ENCODE results near the gene BRS3.
A peak's percentile ranks its signal among the peaks of the same experiment; 100 is the strongest.

The BRS3 gene

GRCh38 chrX:136496186-136496763 is 8.5 kb downstream of the BRS3 start:
- DNase-seq, result no peak

- DNase-seq, result peak; percentile 90
These were observed 9.2 kb downstream of the BRS3 start for GRCh38 chrX:136496764-136497555.

DNA sequence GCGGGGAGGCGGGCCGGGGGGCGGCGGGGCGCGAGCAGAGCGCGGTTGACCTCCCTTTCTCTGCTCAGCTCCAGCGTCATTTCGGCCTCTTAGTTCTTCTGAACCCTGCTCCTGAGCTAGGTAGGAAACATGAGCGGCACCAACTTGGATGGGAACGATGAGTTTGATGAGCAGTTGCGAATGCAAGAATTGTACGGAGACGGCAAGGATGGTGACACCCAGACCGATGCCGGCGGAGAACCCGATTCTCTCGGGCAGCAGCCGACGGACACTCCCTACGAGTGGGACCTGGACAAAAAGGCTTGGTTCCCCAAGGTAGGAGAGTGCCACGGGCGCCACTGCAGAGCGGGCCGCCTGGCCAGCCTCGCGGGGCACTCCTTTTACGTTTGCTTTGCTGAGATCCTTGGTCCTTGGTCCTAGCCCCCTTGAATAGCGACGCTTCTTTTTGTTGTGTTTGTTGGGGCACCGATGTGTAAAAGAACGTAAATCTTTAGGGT is 9.9 kb downstream of the BRS3 start, which contains the start of gene HTATSF1:
TSS of gene HTATSF1 (plus strand) at position 37 of the 497 bp plus-strand sequence. CDS start at position 130, 93 bp downstream.
- DNase-seq, result no peak

DNA sequence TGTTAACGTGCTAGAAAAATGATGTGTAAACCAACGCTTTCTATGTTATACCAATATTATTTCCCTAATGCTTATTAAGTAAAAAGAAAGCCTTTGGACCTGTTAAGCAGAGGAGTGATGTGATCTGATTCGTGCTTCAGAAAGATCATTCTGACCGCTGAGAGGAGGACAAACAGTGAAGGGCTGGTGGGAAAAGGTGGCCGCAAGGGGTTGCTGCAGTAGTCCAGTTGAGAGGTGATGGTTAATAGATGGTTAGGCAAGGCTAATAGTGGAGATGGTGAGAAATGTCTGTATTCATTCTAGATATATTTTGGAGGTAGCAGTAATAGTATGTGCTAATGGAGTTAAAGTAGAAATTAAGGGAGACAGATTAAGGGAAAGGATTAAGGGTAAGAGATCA is 31.3 kb downstream of the BRS3 start:
- no peak for DNase-seq

- no peak for DNase-seq
These were observed 36.0 kb downstream of the BRS3 start for GRCh38 chrX:136523770-136524169.

DNA sequence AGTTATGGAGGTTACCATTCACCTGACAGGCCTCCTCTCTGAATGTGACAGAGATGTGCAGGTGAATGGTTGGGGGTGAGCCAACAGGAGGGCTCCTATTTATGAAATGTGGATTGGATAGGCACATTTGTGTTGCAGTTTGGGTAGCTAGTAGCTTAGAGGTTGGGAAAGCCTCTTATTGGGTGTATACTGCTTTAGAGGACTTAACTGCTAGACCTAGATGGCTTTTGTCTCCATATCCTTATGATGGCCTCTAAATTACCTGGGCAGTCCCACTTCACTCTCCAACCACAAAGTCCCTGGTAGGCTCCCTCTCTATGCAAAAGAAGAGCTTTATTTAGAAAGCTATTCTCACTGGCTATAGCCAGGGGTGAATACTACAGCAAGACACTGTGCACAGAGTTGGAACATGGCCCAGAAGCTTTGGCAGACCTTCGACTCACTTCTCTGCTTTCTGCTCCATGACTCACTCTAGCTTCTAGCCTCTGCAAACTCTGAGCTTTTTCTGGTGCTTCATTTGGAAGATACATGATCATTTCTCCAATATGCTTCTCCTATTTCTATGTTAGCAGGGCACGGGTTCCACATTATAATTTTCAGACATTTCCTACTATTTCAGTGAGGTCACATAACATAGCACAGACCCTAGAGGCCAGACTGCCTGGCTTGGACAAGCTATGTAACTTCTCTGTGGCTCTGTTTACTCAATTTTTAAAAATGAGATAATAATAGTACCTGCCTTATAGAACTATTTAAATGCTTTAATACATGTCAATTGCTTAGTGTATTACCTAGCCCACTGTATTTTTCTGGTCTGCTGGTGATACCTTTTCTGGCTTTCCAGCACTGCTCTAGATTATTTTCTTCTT is 38.2 kb downstream of the BRS3 start:
- DNase-seq, result peak; percentile 89

GRCh38 chrX:136528645-136529315 is 41.0 kb downstream of the BRS3 start:
- no peak for DNase-seq

- DNase-seq, result no peak
These were observed 42.0 kb downstream of the BRS3 start for GRCh38 chrX:136529795-136530194.

DNA sequence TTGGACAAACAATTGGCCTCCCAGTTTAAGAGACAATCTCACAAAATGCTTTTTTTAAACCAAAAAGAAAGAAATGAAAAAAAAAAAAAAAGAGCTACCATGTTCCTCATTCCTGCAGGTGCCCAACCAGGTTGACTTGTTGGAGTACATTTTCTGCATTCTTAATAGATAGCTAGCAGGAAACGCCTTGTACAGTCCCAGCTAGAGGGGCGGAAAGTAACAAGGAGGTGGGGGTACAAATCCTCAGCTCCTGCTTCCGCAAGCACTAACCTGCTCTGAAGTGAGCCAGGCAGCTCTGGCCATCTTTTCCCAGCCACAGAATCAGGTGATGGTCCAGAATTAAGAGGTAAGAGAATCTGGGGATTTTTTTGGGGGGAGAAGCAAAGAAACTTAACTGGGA is 44.2 kb downstream of the BRS3 start, which contains the start of gene VGLL1:
TSS of gene VGLL1 (plus strand) at position 265 of the 400 bp plus-strand sequence. CDS start 3,806 bp downstream, outside the sequence.
- no peak for DNase-seq

GRCh38 chrX:136534131-136534530 is 46.4 kb downstream of the BRS3 start:
- no peak for DNase-seq

DNA sequence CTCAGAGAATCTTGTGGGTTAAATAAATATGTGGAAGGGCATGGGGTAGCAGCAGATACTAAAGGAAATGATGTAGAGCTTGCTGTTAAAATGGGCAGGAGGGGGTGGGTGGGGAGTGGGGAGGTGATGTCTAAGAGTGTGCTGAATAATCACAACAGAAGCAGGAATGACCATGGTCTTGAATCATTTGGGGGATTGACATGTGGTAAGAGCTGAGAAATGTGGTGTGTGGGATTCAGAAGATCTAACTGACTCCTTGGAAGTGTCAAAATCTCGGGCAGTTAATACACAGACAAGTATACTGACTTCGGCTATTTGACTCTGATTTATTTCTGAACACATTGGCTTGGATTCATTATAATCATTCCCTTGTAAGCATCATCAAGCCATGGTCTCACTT is 51.1 kb downstream of the BRS3 start:
- DNase-seq, result no peak

GRCh38 chrX:136540226-136540625 is 52.5 kb downstream of the BRS3 start:
- DNase-seq, result no peak

- DNase-seq, result no peak
These were observed 53.5 kb downstream of the BRS3 start for GRCh38 chrX:136541294-136541693.

GRCh38 chrX:136542281-136542680 is 54.5 kb downstream of the BRS3 start:
- no peak for DNase-seq

Data from femur (tissue), 1 donor.